CD4-positive, alpha-beta T cell treated with Interleukin-12 subunit alpha and Interleukin-12 subunit beta, for 1 hour (primary cell): Measurements from ENCODE around the gene STAMBPL1.
"Not testable (repeated sequence)": the region's sequence is repeated elsewhere in the genome, so short reads cannot be mapped to it uniquely, and the experiment has no call there.

Experiments used
- DNase-seq: peaks from one replicate; pipeline ENCODE4 v3.0.0-alpha.2; 2020

STAMBPL1 gene

DNA sequence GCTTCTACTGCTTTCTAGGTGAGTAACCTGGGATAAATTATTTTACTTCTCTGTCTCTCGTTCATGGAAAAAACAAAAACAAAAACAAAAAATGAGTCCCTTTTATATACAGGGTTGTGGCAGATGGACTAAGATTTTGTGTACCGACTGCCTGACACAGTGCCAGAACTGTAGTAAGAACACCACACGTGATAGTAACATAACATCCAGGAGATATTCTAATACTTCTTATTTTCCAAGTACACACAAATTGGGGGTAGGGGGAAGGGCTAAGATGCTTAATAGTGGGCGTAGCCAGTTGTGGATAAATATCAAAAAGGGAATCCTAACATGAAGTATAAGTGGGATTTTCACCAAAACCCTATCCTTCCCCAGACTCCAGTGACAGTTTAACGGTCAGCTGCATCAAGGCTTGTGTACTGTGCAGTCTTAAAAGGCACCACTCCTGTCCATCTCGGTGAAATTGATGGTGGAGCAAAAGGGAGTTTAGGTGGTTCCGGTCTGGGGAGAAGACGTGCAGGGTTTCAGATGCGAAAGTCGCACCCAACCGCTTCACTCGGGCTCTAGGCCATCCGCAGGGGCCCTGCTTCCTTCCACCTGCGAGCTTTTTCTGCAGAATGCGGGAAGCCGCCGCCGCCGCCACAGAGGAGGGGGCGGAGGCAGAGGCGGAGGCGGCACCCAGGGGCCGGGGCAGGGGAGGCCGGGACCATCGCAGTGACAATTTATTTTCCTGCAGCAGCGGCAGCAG is at the start of gene STAMBPL1:
TSS of gene STAMBPL1 (plus strand) at position 712 of the 748 bp plus-strand sequence. CDS start 21,464 bp downstream, outside the sequence.
- DNase-seq, result peak; percentile 74

DNA sequence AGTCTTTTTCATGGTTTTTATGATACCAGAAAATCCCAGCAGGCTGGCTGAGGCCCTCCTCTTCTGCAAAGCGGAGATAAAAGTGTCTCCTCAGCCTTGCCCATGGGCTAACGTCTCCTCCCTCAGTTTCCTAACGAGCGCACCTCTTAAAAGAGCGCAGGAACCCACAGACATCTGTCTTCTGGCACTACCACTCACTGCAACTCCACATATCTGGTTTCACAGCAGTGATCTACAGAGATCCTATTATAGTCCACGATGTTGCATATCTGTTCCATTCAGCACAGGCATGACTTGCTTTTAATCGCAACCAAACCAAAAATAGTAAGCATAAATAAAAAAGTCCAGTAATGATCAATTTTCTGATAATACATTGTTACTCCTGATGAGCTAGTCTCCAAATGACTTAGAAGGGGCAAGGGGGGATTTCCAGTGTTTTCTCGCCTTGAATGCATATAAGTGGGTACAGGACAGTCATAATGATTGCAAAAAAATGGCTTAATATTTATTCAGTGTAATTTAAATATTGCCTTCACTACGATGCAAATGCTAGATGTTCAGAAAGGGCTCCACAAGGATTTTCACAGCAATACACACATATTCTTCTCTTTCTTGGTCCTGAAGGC is 49.3 kb upstream of the STAMBPL1 start:
- DNase-seq, result no peak

DNA sequence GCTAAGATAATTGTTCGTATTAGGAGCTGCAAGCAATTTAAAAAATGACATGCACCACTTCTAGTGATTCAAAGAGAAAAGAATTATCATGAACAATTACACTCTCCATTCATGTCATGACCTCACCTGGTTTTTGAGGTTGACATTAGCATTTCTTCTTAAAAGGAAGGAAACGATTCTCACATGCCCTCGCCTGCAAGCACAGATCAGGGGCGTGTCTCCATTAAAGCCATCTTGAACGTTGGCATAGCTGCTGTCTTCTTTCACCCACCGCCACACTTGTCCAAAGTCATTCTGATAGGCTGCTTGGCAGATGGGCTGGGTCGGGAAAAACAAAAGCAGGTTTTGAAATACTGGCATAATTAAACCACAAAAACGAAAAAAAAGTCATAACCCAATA is 48.3 kb upstream of the STAMBPL1 start:
- DNase-seq, result peak; percentile 66

- no peak for DNase-seq
Measured at GRCh38 chr10:88832376-88832775, 47.7 kb upstream of the STAMBPL1 start.

GRCh38 chr10:88833156-88833555 is 46.9 kb upstream of the STAMBPL1 start:
- no peak for DNase-seq

- peak; percentile 22 for DNase-seq
Measured at GRCh38 chr10:88833723-88834122, 46.3 kb upstream of the STAMBPL1 start.

DNA sequence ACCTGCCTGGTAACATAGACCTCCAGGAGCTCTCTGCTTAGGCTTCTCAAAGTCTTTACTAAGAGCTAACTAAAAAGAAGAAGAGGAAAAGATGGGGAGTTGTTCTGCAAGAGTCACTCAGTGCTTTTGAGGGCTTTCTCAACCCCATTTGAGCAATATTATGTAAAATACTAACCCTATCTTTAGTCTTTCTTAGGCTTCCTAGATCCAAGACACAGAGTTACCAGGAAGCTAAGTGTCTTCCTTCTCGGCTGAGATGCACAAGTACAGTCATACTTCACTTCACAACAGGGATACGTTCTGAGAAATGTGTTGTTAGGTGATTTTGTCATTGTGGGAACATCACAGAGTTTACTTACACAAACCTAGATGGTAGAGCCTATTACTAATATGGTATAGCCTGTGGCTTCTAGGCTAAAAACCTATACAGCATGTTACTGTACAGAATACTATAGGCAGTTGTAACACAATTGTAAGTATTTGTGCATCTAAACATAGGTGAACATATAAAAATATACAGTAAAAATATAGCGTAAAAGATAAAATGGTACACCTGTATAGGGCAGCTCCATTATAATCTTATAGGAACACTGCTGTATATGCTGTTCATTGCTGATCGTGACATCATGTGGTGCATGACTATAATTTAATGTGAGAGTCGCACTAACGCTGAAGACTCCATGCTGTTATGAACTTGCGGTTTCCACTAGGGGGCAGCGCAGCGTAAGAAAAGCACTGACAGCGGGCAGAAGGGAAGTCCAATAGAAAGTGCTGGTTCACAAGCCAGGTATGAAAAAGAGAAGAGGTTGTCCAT is 44.7 kb upstream of the STAMBPL1 start:
- peak; percentile 87 for DNase-seq

DNA sequence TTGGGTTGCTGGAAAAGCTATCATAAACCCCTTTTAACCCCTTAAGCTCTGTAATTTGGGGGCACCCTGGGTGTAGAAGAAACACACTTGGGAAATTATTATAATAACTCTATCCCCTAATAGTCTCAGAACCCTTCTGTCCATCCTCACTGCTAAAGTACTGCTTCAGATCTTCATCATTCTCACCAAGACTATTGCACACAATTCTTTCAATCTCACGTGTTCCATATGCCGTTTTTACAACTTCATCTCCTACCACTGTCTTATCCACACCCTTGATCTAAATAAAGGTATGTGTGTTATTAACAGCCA is 44.2 kb upstream of the STAMBPL1 start:
- DNase-seq, result no peak

DNA sequence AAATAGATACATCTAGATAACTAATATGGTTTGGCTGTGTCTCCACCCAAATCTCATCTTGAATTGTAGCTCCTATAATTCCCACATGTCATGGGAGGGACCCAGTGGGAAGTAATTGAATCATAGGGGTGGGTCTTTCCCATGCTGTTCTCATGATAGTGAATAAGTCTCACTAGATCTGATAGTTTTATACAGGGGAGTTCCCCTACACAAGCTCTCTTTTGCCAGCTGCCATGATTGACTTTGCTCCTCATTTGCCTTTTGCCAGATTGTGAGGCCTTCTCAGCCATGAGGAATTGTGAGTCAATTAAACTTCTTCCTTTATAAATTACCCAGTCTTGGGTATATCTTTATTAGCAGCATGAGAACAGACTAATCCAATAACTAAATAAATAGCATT is 42.4 kb upstream of the STAMBPL1 start:
- DNase-seq, result not testable (repeated sequence)

DNA sequence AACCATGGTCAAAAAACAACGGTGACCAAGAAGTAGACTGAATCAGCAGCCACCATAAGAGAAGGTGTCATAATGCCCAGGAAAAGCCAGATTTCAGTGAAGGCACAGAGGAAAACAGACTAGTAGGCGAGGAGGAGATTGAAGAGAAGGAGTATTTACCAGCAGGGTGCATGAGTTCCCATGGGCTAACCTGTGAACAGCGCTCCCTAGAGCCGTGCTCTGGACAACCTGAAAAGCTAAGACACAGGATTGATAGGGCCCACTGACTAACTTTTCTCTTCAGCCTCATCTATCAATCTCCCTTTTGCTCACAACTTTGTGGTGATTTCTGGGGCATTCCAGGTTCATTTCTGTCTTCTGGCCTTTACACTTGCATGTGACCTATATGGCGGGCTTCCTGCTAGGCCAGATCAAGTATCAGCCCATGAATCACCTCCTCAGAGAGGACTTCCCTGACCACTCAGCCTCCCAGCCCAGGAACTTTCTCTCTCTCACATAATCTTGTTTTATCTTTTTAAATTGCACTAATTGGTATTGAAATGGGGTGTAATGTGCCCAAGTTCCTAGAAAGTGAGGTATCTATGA is 41.2 kb upstream of the STAMBPL1 start:
- no peak for DNase-seq

DNA sequence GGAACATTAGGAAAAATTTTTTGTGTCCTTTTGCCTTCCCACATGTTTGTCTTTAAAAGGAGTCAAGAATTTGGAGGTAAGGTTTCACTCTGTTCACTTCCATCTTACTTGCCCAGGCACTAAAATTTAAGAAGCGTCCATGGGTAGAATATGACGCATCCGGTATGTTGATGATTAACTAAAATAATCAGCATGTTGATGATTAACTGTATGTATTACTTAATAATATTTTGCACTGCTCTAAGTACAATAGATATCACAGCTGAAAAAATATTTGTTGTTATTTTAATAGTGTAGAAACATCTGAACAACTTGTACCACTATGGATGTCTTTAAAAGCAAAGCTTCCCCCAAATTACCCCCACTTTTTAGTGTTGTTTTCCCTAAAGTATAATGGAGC is 39.9 kb upstream of the STAMBPL1 start:
- DNase-seq, result no peak

GRCh38 chr10:88840881-88841280 is 39.2 kb upstream of the STAMBPL1 start:
- DNase-seq, result no peak

- DNase-seq, result no peak
Measured at GRCh38 chr10:88841316-88842111, 38.5 kb upstream of the STAMBPL1 start.

- no peak for DNase-seq
Measured at GRCh38 chr10:88843171-88843570, 36.9 kb upstream of the STAMBPL1 start.

DNA sequence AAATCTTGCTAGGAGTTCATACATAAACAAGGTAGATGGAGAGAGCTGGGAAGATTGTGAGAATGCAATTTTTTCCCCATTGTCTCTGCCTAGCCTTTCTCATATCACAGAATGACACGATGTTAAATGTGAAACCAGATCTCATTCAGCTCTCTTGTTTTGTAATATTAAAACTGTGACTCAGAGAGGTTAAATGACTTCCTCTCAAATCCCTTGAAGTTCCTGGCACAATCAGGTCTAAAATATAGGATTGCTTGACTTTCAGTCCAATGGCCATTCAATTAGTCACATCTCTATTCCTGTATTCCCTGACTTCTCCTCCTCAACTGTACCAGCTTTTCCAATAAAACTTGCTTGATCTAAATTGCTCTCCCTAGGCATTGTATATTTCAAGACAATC is 31.5 kb upstream of the STAMBPL1 start:
- DNase-seq, result no peak

- no peak for DNase-seq
Measured at GRCh38 chr10:88849234-88849633, 30.8 kb upstream of the STAMBPL1 start.

- no peak for DNase-seq
Measured at GRCh38 chr10:88850712-88851111, 29.3 kb upstream of the STAMBPL1 start.

DNA sequence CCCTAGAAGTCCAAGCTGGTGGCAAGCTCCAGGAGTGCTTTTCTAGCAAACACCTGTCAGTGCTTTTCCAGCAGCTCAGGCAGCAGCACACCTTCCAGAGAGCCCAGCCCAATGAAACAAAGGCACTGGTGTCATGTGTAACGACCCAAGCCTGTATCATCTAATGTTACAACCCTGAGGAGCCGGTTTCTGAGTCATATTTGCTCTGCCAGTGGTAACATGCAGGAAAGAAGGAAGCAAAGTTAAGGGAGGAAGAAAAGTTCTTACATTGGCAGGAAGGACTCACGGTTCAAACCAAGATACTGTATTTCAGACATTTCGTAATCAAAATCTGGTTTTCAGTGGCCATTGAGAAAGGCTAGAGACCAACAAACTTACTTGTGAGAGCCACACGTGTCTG is 28.3 kb upstream of the STAMBPL1 start, which contains the start of gene ANKRD22:
TSS of gene ANKRD22 (minus strand) at position 139 of the 400 bp plus-strand sequence. CDS start 237 bp downstream, outside the sequence.
- no peak for DNase-seq

GRCh38 chr10:88852327-88852726 is 27.7 kb upstream of the STAMBPL1 start:
- no peak for DNase-seq

DNA sequence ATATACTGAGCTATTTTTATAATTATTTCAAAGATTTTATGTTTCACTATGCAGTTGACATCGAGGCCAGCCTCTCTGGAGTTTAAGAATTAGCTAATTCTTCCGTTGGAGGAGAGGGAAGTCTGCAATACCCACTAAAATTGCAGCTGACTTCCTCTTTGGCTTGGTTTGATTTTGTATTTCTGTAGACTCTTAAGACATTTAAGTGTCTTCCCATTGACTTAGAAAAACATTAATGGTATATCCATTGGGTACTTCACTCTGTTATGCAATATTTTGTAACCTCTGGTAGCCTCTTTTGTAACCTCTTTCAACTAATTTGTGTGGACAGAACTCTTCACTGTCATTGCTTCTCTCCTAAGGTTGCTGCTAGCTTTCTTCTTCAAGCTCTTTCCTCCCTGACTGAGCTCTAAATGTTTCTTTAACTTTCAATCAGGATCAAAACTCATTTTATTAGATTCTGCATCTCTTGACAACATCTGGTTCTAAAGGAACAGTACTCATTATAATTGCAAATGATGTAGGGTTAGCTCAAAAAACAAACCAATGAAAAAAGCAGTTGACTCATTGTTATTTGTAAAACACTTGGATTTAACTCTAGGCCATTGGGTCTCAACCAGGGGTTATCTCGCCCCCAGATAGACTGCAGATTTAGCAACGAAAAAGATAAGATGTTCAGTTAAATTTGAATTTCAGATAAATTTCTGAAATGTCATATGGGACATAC is 26.7 kb upstream of the STAMBPL1 start:
- DNase-seq, result no peak

GRCh38 chr10:88854684-88855083 is 25.4 kb upstream of the STAMBPL1 start:
- DNase-seq, result no peak

DNA sequence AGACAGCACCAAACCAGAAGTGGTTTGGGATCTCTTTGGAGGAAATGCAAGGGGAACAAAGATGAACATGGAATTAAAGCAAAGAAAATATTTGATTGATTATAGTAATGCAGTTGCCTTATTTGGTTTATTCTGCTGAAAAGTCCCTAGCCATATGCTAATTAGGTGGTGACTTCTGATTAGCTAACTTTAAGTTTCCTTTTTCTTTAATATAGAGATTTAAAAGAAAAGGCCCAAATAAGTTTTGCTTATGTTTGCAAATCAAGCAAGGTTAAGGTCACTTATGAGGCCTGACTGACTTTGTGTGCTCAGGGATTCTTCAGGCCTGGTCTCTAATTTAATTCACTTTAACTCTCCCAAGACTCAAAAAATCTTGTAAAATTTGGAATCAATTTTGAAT is 22.2 kb upstream of the STAMBPL1 start:
- no peak for DNase-seq
